GM12878 (cell line): ENCODE data around the gene POSTN. TPM values are rescaled to one million over a fixed set of nuclear protein-coding genes. Genes with fewer than 3 reads are reported as not detected.

Experiments used
- ATAC-seq: fragments of 200-7000 bp; cut with Tn5 transposase; 3 replicates; pipeline ENCODE4 v1.9.1; 2020; ENCODE audit warnings: mild to moderate bottlenecking, moderate library complexity
- BruUV-seq: library from RNA; stranded (reverse); fragments of 400-500 nt; replicated peaks from 2 replicates; lab custom pipeline; 2021; lab: Mats Ljungman, UMichigan
- CTCF ChIA-PET: fragments of 300-600 bp; sonication (Branson Sonifier 250); formaldehyde crosslinking; extraction: SDS; loops from one replicate; lab custom pipeline; 2021; ENCODE audit warnings: inconsistent platforms; lab: Yijun Ruan, JAX
- POLR2A ChIA-PET: fragments of 350-600 bp; formaldehyde crosslinking; extraction: SDS; loops from one replicate; lab custom pipeline; 2021; ENCODE audit warnings: inconsistent platforms; lab: Charles Lee
- RAD21 ChIA-PET: fragments of 300-600 bp; sonication (Branson Sonifier 250); formaldehyde crosslinking; loops from one replicate; lab custom pipeline; 2023; ENCODE audit warnings: antibody characterized with exemption; ENCODE audit not compliant: unreplicated experiment; lab: Charles Lee
- SMC1A ChIA-PET: fragments of 300-600 bp; sonication (Branson Sonifier 250); formaldehyde crosslinking; loops from one replicate; lab custom pipeline; 2023; ENCODE audit not compliant: unreplicated experiment, uncharacterized antibody; lab: Charles Lee
- DNase-seq: peaks from one replicate; pipeline ENCODE4 v3.0.0-alpha.2; 2011; ENCODE audit warnings: low read depth, low spot score
- FAIRE-seq: peaks from 3 replicates; lab custom pipeline; 2011; peaks lifted over from hg19 to GRCh38; lab: Jason Lieb, UNC
- H2AFZ ChIP-seq: 2 replicates; pipeline ENCODE4 v1.6.0; 2011; ENCODE audit warnings: low read depth, low read length, control low read depth; ENCODE audit not compliant: control insufficient read depth
- H3K27ac ChIP-seq: 2 replicates; pipeline ENCODE4 v1.5.1; 2011; ENCODE audit warnings: control low read depth; ENCODE audit not compliant: control insufficient read depth, insufficient read depth
- H3K27me3 ChIP-seq, 2 experiments: replicated peaks in 1 of 2; 2 replicates each; pipeline versions ENCODE4 v1.6.0 to v1.6.1; 2011; ENCODE audit warnings: low read length in 1 of 2; ENCODE audit not compliant: control insufficient read depth in 2 of 2, insufficient read depth in 2 of 2
- H3K36me3 ChIP-seq, 2 experiments: 2 replicates each; pipeline ENCODE4 v1.5.1; 2011; ENCODE audit warnings: low read length in 1 of 2; ENCODE audit not compliant: control insufficient read depth in 2 of 2, insufficient read depth in 2 of 2
- H3K4me1 ChIP-seq: 2 replicates; pipeline ENCODE4 v1.6.1; 2011; ENCODE audit warnings: mild to moderate bottlenecking, low read length, moderate library complexity, mixed read lengths; ENCODE audit not compliant: control insufficient read depth, insufficient read depth
- H3K4me2 ChIP-seq: 2 replicates; pipeline ENCODE4 v1.6.0; 2011; ENCODE audit warnings: control low read depth; ENCODE audit not compliant: control insufficient read depth, insufficient read depth
- H3K4me3 ChIP-seq: fragments of 200-600 bp; sonication (generic); 2 replicates; pipeline ENCODE4 v1.5.1; 2016
- H3K79me2 ChIP-seq: 2 replicates; pipeline ENCODE4 v1.6.0; 2011; ENCODE audit warnings: low read length; ENCODE audit not compliant: control insufficient read depth, insufficient read depth
- H3K9ac ChIP-seq: 2 replicates; pipeline ENCODE4 v1.8.0; 2011; ENCODE audit warnings: low read length, control low read depth, mixed read lengths; ENCODE audit not compliant: control insufficient read depth, insufficient read depth
- H3K9me3 ChIP-seq: replicated peaks from 3 replicates; pipeline ENCODE4 v1.5.1; 2011; ENCODE audit warnings: mild to moderate bottlenecking, low read length; ENCODE audit not compliant: control insufficient read depth, insufficient read depth
- H4K20me1 ChIP-seq: 2 replicates; pipeline ENCODE4 v1.6.0; 2011; ENCODE audit not compliant: control insufficient read depth, insufficient read depth
- ATF2 ChIP-seq: IDR thresholded peaks from 2 replicates; pipeline ENCODE4 v1.6.1; 2012; ENCODE audit warnings: low read length, inconsistent platforms
- ATF3 ChIP-seq: IDR thresholded peaks from 2 replicates; pipeline ENCODE4 v1.6.1; 2011; ENCODE audit warnings: low read depth, mild to moderate bottlenecking, low read length, moderate library complexity, borderline replicate concordance; ENCODE audit errors: extremely low read depth
- ATF7 ChIP-seq: fragments of 450-650 bp; IDR thresholded peaks from 2 replicates; pipeline ENCODE4 v1.6.1; 2016; ENCODE audit warnings: low read depth, mild to moderate bottlenecking
- BCL11A ChIP-seq: IDR thresholded peaks from 2 replicates; pipeline ENCODE4 v1.6.1; 2011; ENCODE audit warnings: low read depth, low read length
- CHD4 ChIP-seq: fragments of 200-600 bp; sonication (generic); IDR thresholded peaks from 2 replicates; pipeline ENCODE4 v1.6.1; 2016; ENCODE audit warnings: mild to moderate bottlenecking
- CREM ChIP-seq: IDR thresholded peaks from 2 replicates; pipeline ENCODE4 v1.6.1; 2014; ENCODE audit warnings: antibody characterized with exemption, low read depth
- HDAC2 ChIP-seq: fragments of 200-600 bp; sonication (generic); IDR thresholded peaks from 2 replicates; pipeline ENCODE4 v1.6.1; 2017
- NFYB ChIP-seq: IDR thresholded peaks from 2 replicates; pipeline ENCODE4 v1.6.1; 2011; ENCODE audit warnings: low read depth, mild to moderate bottlenecking, low read length, improper control_type of control experiment, moderate library complexity; ENCODE audit not compliant: insufficient read depth
- NR2C1 ChIP-seq: fragments of 450-650 bp; IDR thresholded peaks from 2 replicates; pipeline ENCODE4 v1.6.1; 2017; ENCODE audit warnings: antibody characterized with exemption, mild to moderate bottlenecking, moderate library complexity
- PKNOX1 ChIP-seq: fragments of 450-650 bp; IDR thresholded peaks from 2 replicates; pipeline ENCODE4 v1.6.1; 2016; ENCODE audit warnings: mild to moderate bottlenecking
- RBBP5 ChIP-seq: fragments of 200-600 bp; sonication (generic); conservative IDR thresholded peaks from 2 replicates; pipeline ENCODE4 v1.6.1; 2016
- RELA ChIP-seq: fragments of 450-650 bp; IDR thresholded peaks from 2 replicates; pipeline ENCODE4 v1.8.0; 2014; ENCODE audit warnings: borderline replicate concordance; ENCODE audit not compliant: partially characterized antibody
- STAT3 ChIP-seq: IDR thresholded peaks from 2 replicates; pipeline ENCODE4 v1.6.1; 2011; ENCODE audit warnings: low read depth, low read length, improper control_type of control experiment
- WGBS: methylation state at CpG from one replicate; pipeline ENCODE4 v1.1.6; 2016; ENCODE audit warnings: low lambda C conversion rate; ENCODE audit not compliant: insufficient replicate concordance, insufficient coverage; ENCODE audit errors: missing lambda C conversion rate; 5-methylcytosine and 5-hydroxymethylcytosine counted together
- in situ Hi-C: fragments of 300-500 bp; cut with MboI; formaldehyde crosslinking; loops from 9 replicates; pipeline ENCODE4 v1.14.3; 2018; ENCODE audit warnings: mixed read lengths
- intact Hi-C: fragments of 100-400 bp; cut with micrococcal nuclease; formaldehyde crosslinking; loops from one replicate; pipeline ENCODE4 v1.14.2; 2022; ENCODE audit not compliant: unreplicated experiment
- polyA plus RNA-seq, 11 experiments: library from polyadenylated mRNA; depleted of rRNA in 4 of 11; unstranded in 6 of 11; stranded (reverse) in 5 of 11; fragments of >200 nt; fragmentation: Nextera tagmentation in 4 of 11; fragmentation: Illumina TruSeq in 1 of 11; extraction: Ambion mirVana in 4 of 11; extraction: Trizol in 1 of 11; gene quantifications; 1 replicate in 1 of 11; 2 replicates in 10 of 11; pipeline versions ENCODE4 v1.2.1 to v1.2.3, GENCODE V29; 2011 to 2016; ENCODE audit warnings: inconsistent platforms in 2 of 11, missing spikeins in 2 of 11, low read depth in 1 of 11
- total RNA-seq, 4 experiments: library from RNA; depleted of rRNA in 3 of 4; stranded (reverse); fragments of >200 nt in 3 of 4; fragmentation: Illumina TruSeq in 1 of 4; extraction: Trizol in 1 of 4; gene quantifications; 2 replicates each; pipeline versions ENCODE4 v1.2.1 to v1.2.3, GENCODE V29; 2013 to 2021
- TF ChIP-seq, protein P1 (sequence below): IDR thresholded peaks from 2 replicates; pipeline ENCODE4 v1.6.1; 2012; ENCODE audit warnings: low read depth, low read length, improper control_type of control experiment

The POSTN gene
- total and polyA plus RNA-seq, 10 of the 15 experiments (the other 5 are each of a cell fraction or from before 2014, with no cell fraction given): 0.05 to 0.13 (median 0.08) TPM; not detected in 7

DNA sequence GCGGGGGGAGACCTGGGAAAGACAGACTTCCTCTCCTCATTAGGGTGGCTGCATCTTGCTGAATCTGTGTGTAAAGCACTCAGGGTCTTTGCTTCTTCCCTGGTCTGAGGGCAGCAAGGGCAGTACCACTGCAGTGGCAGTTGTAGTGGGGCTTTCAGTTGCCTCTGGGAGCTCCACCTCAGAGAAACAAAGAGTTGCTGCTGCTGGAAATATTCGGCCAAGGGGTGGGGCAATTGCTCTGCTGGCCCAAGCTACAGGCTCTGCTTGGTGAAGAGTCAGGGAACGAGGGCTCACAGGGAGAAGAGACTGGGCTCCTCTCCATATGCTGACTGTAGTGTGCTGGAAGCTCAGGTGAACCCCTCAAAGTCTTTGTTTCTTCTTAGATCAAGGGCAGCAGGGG is 52.5 kb downstream of the POSTN start:
- Histone ChIP-seq H3K9ac (no peak overlapping the region), H2AFZ (no peak overlapping the region), H3K27me3 (no peaks in the 10 kb centered on the region), H3K9me3 (no peaks in the 10 kb centered on the region), H3K36me3 (no peaks in the 10 kb centered on the region), H3K27ac (no peak overlapping the region), H4K20me1 (no peaks in the 10 kb centered on the region), H3K4me1 (no peaks in the 10 kb centered on the region), H3K4me3 (no peak overlapping the region), H3K4me2 (no peak overlapping the region), H3K79me2 (no peaks in the 10 kb centered on the region)
- TF ChIP-seq NR2C1: no peak
- no peak for TF ChIP-seq BCL11A
- no peak for TF ChIP-seq ATF7
- no peak for TF ChIP-seq NFYB
- no peak for TF ChIP-seq ATF3
- TF ChIP-seq, protein P1, sequence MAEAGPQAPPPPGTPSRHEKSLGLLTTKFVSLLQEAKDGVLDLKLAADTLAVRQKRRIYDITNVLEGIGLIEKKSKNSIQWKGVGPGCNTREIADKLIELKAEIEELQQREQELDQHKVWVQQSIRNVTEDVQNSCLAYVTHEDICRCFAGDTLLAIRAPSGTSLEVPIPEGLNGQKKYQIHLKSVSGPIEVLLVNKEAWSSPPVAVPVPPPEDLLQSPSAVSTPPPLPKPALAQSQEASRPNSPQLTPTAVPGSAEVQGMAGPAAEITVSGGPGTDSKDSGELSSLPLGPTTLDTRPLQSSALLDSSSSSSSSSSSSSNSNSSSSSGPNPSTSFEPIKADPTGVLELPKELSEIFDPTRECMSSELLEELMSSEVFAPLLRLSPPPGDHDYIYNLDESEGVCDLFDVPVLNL: no peak
- ChIA-PET RAD21 (no interaction called here), SMC1A (no interaction called here), POLR2A (no interaction called here), CTCF (no interaction called here)
- WGBS: 33% methylated on average over 3 of the region's 3 CpGs
- no peak for DNase-seq
- BruUV-seq: no TSS peak
- no peak for FAIRE-seq
- no peak for ATAC-seq
- in situ Hi-C loops (no loop called here), intact Hi-C loops (no loop called here)

GRCh38 chr13:37544995-37545394 is 53.6 kb downstream of the POSTN start:
- Histone ChIP-seq H3K9me3 (no peaks in the 10 kb centered on the region), H3K36me3 (no peaks in the 10 kb centered on the region), H3K79me2 (no peaks in the 10 kb centered on the region), H3K4me3 (no peak overlapping the region), H3K4me1 (no peaks in the 10 kb centered on the region), H3K27me3 (no peaks in the 10 kb centered on the region), H2AFZ (no peak overlapping the region), H3K4me2 (no peak overlapping the region), H3K9ac (no peak overlapping the region), H3K27ac (no peak overlapping the region), H4K20me1 (no peaks in the 10 kb centered on the region)
- no TSS peak for BruUV-seq
- in situ Hi-C loops (no loop called here), intact Hi-C loops (no loop called here)
- ATAC-seq (no peak), FAIRE-seq (no peak), DNase-seq (no peak)
- RAD21 ChIA-PET: no interaction called here
- SMC1A ChIA-PET: no interaction called here
- CTCF ChIA-PET: no interaction called here
- POLR2A ChIA-PET: interaction anchor here (0.7 kb wide), 1 partner anchor 875 kb away, joined by 3 read pairs; no protein-coding TSS in a partner anchor
- WGBS: 59% methylated on average over 3 of the region's 3 CpGs
- TF ChIP-seq RELA (no peak), HDAC2 (no peak), PKNOX1 (no peak), STAT3 (no peak), RBBP5 (no peak), ATF2 (no peak), CHD4 (no peak), CREM (no peak)
